Tibial artery (tissue), 4 donors: ENCODE results near the gene NME3.
A peak's percentile ranks its signal among the peaks of the same experiment; 100 is the strongest.

Source experiments
- DNase-seq, 2 donors: peaks; one replicate each; pipeline ENCODE4 v3.0.0-alpha.2; 2019
- H3K27ac ChIP-seq, 2 donors: fragments of 200-600 bp; sonication (generic) in 1 of 2; 1 replicate in 1 of 2; 2 replicates in 1 of 2; pipeline ENCODE4 v1.5.1; 2018 to 2019; ENCODE audit warnings: mild to moderate bottlenecking in 1 of 2
- H3K27me3 ChIP-seq, 2 donors: fragments of 200-600 bp; sonication (generic) in 1 of 2; one replicate each; pipeline versions ENCODE4 v1.5.1 to v1.6.0; 2016 to 2019
- H3K36me3 ChIP-seq, 3 donors: fragments of 200-600 bp; sonication (generic) in 2 of 3; one replicate each; pipeline ENCODE4 v1.5.1; 2016 to 2019; ENCODE audit warnings: mild to moderate bottlenecking in 2 of 3
- H3K4me1 ChIP-seq, 4 donors: fragments of 200-600 bp; sonication (generic) in 2 of 4; 1 replicate in 3 of 4; 2 replicates in 1 of 4; pipeline ENCODE4 v1.5.1; 2016 to 2019
- H3K4me3 ChIP-seq, 2 donors: fragments of 200-600 bp; sonication (generic) in 1 of 2; 1 replicate in 1 of 2; 2 replicates in 1 of 2; pipeline ENCODE4 v1.5.1; 2018 to 2019; ENCODE audit warnings: mild to moderate bottlenecking in 2 of 2
- H3K9me3 ChIP-seq, 3 donors: fragments of 200-600 bp; sonication (generic) in 1 of 3; one replicate each; pipeline ENCODE4 v1.5.1; 2016 to 2019
- CTCF ChIP-seq, 2 experiments: fragments of 200-600 bp in 1 of 2; fragments of 450-650 bp in 1 of 2; IDR thresholded peaks; one replicate each; pipeline ENCODE4 v1.5.1; 2017 to 2019; ENCODE audit warnings: antibody characterized with exemption in 2 of 2, mild to moderate bottlenecking in 1 of 2, moderate library complexity in 1 of 2
- intact Hi-C: fragments of 100-400 bp; cut with DNase I; formaldehyde crosslinking; loops from one replicate; pipeline ENCODE4 v1.15.0; 2023; ENCODE audit warnings: low total_unique reads

Gene NME3

DNA sequence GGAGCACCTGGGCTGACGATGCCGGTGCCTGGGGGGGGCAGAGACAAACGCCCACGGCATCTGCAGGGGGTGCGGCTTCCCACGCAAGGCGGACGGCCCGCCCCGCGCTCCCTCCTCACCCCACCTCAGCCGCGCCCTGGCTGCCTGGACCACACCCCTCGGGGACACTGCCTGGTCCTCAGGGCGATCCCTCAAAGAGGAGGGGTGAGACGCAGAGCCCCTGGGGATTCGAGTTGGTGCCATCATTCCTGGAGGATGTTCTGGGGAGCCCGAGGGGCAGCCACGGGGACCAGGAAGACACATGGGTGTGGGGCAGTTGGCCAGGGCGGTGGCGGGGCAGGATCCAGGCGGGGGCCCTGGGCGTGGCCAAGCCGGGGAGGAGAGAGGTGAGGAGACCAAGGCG lies 18.3 kb upstream of the NME3 start:
- DNase-seq, result peak in 1 of 2 donors; percentile 62
- Histone ChIP-seq H3K9me3 (no peaks in the 10 kb centered on the region), H3K4me3 (no peak overlapping the region), H3K27me3 (no peaks in the 10 kb centered on the region), H3K27ac (no peak overlapping the region), H3K36me3 (peaks cover 15 to 80% (median 44%) of the 10 kb centered on the region in 3 donors), H3K4me1 (peaks cover 0 to 38% (median 8%) of the 10 kb centered on the region in 4 donors)
- no peak for TF ChIP-seq CTCF (IDR thresholded peaks at IDR 0.05)
- intact Hi-C loops, result no loop called here

DNA sequence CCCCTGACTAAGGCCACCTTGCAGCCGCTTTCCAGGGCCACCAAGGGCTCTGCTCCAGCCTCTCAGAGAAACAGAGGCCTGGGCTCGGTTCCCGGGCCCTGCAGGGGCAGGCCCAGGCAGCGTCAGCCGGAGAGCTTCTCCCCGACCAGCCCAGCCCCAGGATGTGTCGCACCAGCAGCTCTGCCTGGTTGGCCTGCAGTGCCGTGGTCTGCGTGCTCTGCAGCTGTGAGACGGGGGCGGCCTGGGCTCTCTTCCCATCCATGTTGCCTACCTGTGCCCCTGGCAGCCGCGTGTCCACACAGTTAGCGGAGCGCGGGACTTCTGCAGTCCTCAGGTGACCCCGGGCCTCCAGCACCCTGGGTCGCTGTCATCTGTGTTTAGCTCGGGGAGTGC lies 17.4 kb upstream of the NME3 start:
- H3K4me1 ChIP-seq, result peaks cover 0 to 40% (median 17%) of the 10 kb centered on the region in 4 donors
- no peak for TF ChIP-seq CTCF (IDR thresholded peaks at IDR 0.05)
- no peak for DNase-seq
- H3K27me3 ChIP-seq, result no peaks in the 10 kb centered on the region
- intact Hi-C loops, result no loop called here
- H3K9me3 ChIP-seq, result no peaks in the 10 kb centered on the region
- H3K4me3 ChIP-seq, result no peak overlapping the region
- no peak overlapping the region for H3K27ac ChIP-seq
- peaks cover 15 to 80% (median 44%) of the 10 kb centered on the region in 3 donors for H3K36me3 ChIP-seq

DNA sequence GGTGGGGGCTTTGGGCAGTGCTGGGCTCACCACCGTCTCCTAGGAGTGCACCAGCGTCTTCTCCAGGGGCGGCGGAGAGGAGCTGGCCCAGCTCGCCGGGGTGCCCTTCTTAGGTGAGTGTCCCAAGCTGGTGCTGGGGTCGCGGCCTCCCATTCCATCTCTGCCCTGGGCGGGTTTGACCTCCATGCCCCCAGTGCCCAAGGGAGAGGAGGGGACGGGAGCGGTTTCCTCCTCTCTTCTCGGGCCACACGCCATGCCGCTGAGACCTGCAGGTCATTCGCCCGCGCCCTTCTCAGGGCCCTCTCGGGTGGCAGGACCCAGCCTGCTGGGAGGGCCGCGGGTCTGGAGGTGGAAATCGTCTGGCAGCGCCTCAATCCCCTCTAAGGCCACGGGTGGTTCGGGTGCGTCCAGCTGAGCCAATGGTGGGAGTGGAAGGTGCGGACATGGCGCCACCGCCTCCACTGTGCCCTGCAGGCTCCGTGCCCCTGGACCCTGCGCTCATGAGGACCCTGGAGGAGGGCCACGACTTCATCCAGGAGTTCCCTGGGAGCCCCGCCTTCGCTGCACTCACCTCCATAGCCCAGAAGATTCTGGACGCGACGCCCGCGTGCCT lies 16.9 kb upstream of the NME3 start:
- H3K9me3 ChIP-seq, result no peaks in the 10 kb centered on the region
- peak in 1 of 2 donors; percentile 56 for DNase-seq
- H3K4me3 ChIP-seq, result no peak overlapping the region
- H3K27me3 ChIP-seq, result no peaks in the 10 kb centered on the region
- intact Hi-C loops, result no loop called here
- H3K36me3 ChIP-seq, result peaks cover 15 to 80% (median 44%) of the 10 kb centered on the region in 3 donors
- TF ChIP-seq CTCF (IDR thresholded peaks at IDR 0.05), result no peak
- peaks cover 0 to 43% (median 21%) of the 10 kb centered on the region in 4 donors for H3K4me1 ChIP-seq
- no peak overlapping the region for H3K27ac ChIP-seq

- peak in 1 of 2 donors; percentile 64 for DNase-seq
- intact Hi-C loops, result no loop called here
- no peak overlapping the region for H3K27ac ChIP-seq
- peaks cover 15 to 75% (median 44%) of the 10 kb centered on the region in 3 donors for H3K36me3 ChIP-seq
- TF ChIP-seq CTCF (IDR thresholded peaks at IDR 0.05), result no peak
- no peaks in the 10 kb centered on the region for H3K9me3 ChIP-seq
- peaks cover 0 to 44% (median 21%) of the 10 kb centered on the region in 4 donors for H3K4me1 ChIP-seq
- no peaks in the 10 kb centered on the region for H3K27me3 ChIP-seq
- H3K4me3 ChIP-seq, result no peak overlapping the region
These were observed 16.2 kb upstream of the NME3 start for GRCh38 chr16:1787322-1788094.

GRCh38 chr16:1787056-1787321 lies 15.6 kb upstream of the NME3 start:
- H3K36me3 ChIP-seq, result peaks cover 15 to 70% (median 44%) of the 10 kb centered on the region in 3 donors
- no peak for DNase-seq
- no peak overlapping the region for H3K27ac ChIP-seq
- H3K4me3 ChIP-seq, result no peak overlapping the region
- TF ChIP-seq CTCF (IDR thresholded peaks at IDR 0.05), result no peak
- no peaks in the 10 kb centered on the region for H3K9me3 ChIP-seq
- H3K4me1 ChIP-seq, result peaks cover 0 to 44% (median 21%) of the 10 kb centered on the region in 4 donors
- intact Hi-C loops, result no loop called here
- H3K27me3 ChIP-seq, result no peaks in the 10 kb centered on the region
